Esophagus squamous epithelium (tissue), 5 donors: Measurements from ENCODE around the gene ISCA1. TPM values are rescaled to one million over a fixed set of nuclear protein-coding genes. Genes with fewer than 3 reads are reported as not detected.

ENCODE experiments used
- DNase-seq: peaks from one replicate; lab custom pipeline; 2025; lab: John Stamatoyannopoulos, UW
- H3K27ac ChIP-seq, 4 donors: fragments of 200-600 bp; sonication (generic); one replicate each; pipeline ENCODE4 v1.5.1; 2016 to 2019; ENCODE audit warnings: mild to moderate bottlenecking in 1 of 4
- H3K27me3 ChIP-seq, 4 donors: fragments of 200-600 bp; sonication (generic); 1 replicate in 3 of 4; 2 replicates in 1 of 4; pipeline versions ENCODE4 v1.5.1 to v1.6.0; 2017 to 2021; ENCODE audit warnings: antibody characterized with exemption in 1 of 4
- H3K36me3 ChIP-seq, 3 donors: fragments of 200-600 bp; sonication (generic); one replicate each; pipeline ENCODE4 v1.5.1; 2016 to 2019
- H3K4me1 ChIP-seq, 3 donors: fragments of 200-600 bp; sonication (generic); one replicate each; pipeline ENCODE4 v1.5.1; 2017 to 2019
- H3K4me3 ChIP-seq, 4 donors: fragments of 200-600 bp; sonication (generic); 1 replicate in 3 of 4; 2 replicates in 1 of 4; pipeline ENCODE4 v1.5.1; 2016 to 2019; ENCODE audit warnings: mild to moderate bottlenecking in 2 of 4, moderate library complexity in 1 of 4
- H3K9me3 ChIP-seq, 3 donors: fragments of 200-600 bp; sonication (generic); one replicate each; pipeline ENCODE4 v1.5.1; 2016 to 2019
- CTCF ChIP-seq, 6 experiments: fragments of 450-650 bp in 4 of 6; fragments of 200-600 bp in 2 of 6; sonication (generic) in 2 of 6; IDR thresholded peaks; one replicate each; pipeline ENCODE4 v1.5.1; 2016 to 2019; ENCODE audit warnings: antibody characterized with exemption in 6 of 6, mild to moderate bottlenecking in 4 of 6, moderate library complexity in 4 of 6
- POLR2A ChIP-seq, 4 donors: fragments of 450-650 bp; IDR thresholded peaks; one replicate each; pipeline ENCODE4 v1.6.1; 2017; ENCODE audit warnings: antibody characterized with exemption in 4 of 4, mild to moderate bottlenecking in 4 of 4, moderate library complexity in 3 of 4
- WGBS, 2 donors: methylation state at CpG; one replicate each; pipeline ENCODE4 v1.1.5; 2018; 5-methylcytosine and 5-hydroxymethylcytosine counted together
- intact Hi-C: fragments of 100-400 bp; cut with DNase I; formaldehyde crosslinking; loops from one replicate; pipeline ENCODE4 v1.15.0; 2022
- total RNA-seq, 4 donors: library from RNA; depleted of rRNA; stranded (reverse); fragments of >200 nt; gene quantifications; one replicate each; pipeline ENCODE4 v1.1.0, GENCODE V29; 2016
- donor health status: DM: yes; HTN: yes; CAD: no.

The ISCA1 gene
- 10 to 100 TPM in 3 of 4 donors, 1 to 10 TPM in 1; 9.7 to 31.9 (median 24.7) TPM for total RNA-seq

- H3K4me1 ChIP-seq = peaks cover 4 to 50% (median 20%) of the 10 kb centered on the region in 3 donors
- no peaks in the 10 kb centered on the region for H3K9me3 ChIP-seq
- H3K27ac ChIP-seq = peak within 1 kb of the TSS; percentile 96 to 98 (median 98)
- TF ChIP-seq POLR2A (IDR thresholded peaks at IDR 0.05) (peak in 3 of 4 donors; percentile 84 to 92 (median 86)), CTCF (IDR thresholded peaks at IDR 0.05) (no peak)
- intact Hi-C loops = loop anchor here (10.0 kb wide), 1 partner anchor 72 kb away; the partner anchor contains the start of gene TUT7
- peak; percentile 86 for DNase-seq
- 0% methylated on average over 3 to 7 of the region's 101 CpGs for WGBS, 2 donors
- peak within 1 kb of the TSS; percentile 91 to 95 (median 92) for H3K4me3 ChIP-seq
- no peaks in the 10 kb centered on the region for H3K27me3 ChIP-seq
- peaks cover 0 to 19% (median 0%) of the 10 kb centered on the region in 3 donors for H3K36me3 ChIP-seq
Measured at GRCh38 chr9:86282077-86282978, at the start of gene ISCA1. Gene ISCA1 (minus strand): TSS chr9:86282538. CDS start chr9:86282458, 80 bp downstream.

DNA sequence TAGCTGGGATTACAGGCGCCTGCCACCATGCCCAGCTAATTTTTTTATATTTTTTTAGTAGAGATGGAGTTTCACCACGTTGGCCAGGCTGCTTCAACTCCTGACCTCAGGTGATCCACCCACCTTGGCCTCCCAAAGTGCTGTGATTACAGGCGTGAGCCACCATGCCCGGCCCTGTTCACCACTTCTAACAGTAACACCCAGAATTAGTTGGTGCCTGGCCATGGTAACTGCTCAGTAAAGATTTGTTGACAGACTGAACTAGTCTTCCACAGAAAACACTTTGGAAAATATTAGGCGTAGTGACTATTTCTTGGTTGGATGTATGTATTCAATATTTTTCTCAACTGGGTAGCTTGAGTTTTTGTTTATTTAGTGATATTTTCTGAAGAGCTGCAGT lies 47.8 kb upstream of the ISCA1 start:
- peaks cover 10 to 100% (median 25%) of the 10 kb centered on the region in 3 donors for H3K36me3 ChIP-seq
- H3K4me3 ChIP-seq = no peak overlapping the region
- peaks cover 0 to 8% (median 0%) of the 10 kb centered on the region in 3 donors for H3K4me1 ChIP-seq
- TF ChIP-seq CTCF (IDR thresholded peaks at IDR 0.05) = no peak
- no peak for TF ChIP-seq POLR2A (IDR thresholded peaks at IDR 0.05)
- DNase-seq = no peak
- H3K27ac ChIP-seq = no peak overlapping the region
- 79 to 88% methylated on average over 4 to 5 of the region's 5 CpGs for WGBS, 2 donors
- intact Hi-C loops = no loop called here
- no peaks in the 10 kb centered on the region for H3K9me3 ChIP-seq
- no peaks in the 10 kb centered on the region for H3K27me3 ChIP-seq

DNA sequence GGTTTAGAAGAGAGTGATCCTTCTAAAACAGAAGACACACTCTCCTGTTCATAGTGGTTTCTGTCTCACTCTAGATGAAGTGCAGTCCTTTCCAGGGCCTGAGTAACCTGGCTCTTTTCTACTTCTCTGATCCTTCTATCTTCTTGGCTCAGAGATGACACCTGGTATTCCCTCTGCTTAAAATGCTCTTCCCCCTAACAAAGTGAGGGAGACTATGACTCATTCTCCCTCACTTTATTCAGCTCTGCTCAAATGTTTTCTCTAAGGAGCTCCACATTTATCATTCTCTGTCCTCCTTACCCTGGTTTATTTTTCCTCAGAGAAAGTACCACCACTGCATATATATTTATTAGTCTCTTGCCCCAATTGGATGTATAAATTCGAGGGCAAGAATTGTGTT lies 47.3 kb upstream of the ISCA1 start:
- intact Hi-C loops = no loop called here
- H3K4me1 ChIP-seq = peaks cover 0 to 13% (median 0%) of the 10 kb centered on the region in 3 donors
- TF ChIP-seq CTCF (IDR thresholded peaks at IDR 0.05) (no peak), POLR2A (IDR thresholded peaks at IDR 0.05) (no peak)
- DNase-seq = no peak
- 82 to 95% methylated on average over 1 of the region's 1 CpG for WGBS, 2 donors
- peaks cover 13 to 100% (median 24%) of the 10 kb centered on the region in 3 donors for H3K36me3 ChIP-seq
- no peak overlapping the region for H3K4me3 ChIP-seq
- no peaks in the 10 kb centered on the region for H3K27me3 ChIP-seq
- H3K27ac ChIP-seq = no peak overlapping the region
- H3K9me3 ChIP-seq = no peaks in the 10 kb centered on the region

DNA sequence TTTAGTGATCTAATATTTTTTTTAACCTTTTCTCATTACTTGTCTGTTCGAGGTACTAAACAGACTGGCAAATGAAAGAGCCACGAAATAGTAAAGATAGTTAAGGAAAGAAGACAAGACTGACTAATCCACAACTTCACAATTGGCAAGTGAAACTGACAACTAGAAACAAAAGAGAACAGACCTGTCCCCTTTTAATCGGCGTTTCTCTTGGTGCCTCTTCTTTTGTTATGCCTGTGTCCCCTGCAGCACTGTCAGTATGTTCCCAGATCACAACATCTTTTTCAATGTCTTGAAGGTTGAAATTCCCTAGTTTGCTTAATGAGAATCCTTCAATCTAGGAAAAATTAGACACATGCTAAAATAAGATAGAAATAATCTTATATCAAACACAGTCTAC lies 45.8 kb upstream of the ISCA1 start:
- Histone ChIP-seq H3K36me3 (peaks cover 18 to 100% (median 31%) of the 10 kb centered on the region in 3 donors), H3K9me3 (no peaks in the 10 kb centered on the region), H3K4me3 (no peak overlapping the region), H3K27me3 (no peaks in the 10 kb centered on the region), H3K4me1 (peaks cover 0 to 24% (median 0%) of the 10 kb centered on the region in 3 donors), H3K27ac (no peak overlapping the region)
- no peak for DNase-seq
- 61 to 63% methylated on average over 4 of the region's 4 CpGs for WGBS, 2 donors
- TF ChIP-seq POLR2A (IDR thresholded peaks at IDR 0.05) (no peak), CTCF (IDR thresholded peaks at IDR 0.05) (no peak)
- intact Hi-C loops = no loop called here

DNA sequence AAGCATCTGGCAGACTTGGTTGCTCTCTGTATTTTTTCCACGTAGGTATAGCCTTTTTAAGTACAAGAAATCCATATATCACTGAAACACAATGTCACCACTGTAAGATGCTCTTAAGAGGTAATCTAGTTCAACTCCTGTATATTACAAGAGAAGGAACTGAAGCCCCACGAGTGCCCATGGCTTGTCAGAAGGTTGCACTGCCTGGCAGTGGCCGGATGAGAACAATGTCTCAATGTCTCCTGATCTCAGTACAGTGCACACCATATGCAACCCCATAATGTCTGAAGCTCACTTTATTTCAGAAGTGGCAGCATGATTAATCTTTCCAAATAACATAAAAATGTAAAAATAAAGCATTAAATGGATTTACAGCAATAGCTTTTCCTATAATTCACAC lies 44.2 kb upstream of the ISCA1 start:
- Histone ChIP-seq H3K36me3 (peaks cover 20 to 100% (median 31%) of the 10 kb centered on the region in 3 donors), H3K4me3 (no peak overlapping the region), H3K9me3 (no peaks in the 10 kb centered on the region), H3K27me3 (no peaks in the 10 kb centered on the region), H3K27ac (no peak overlapping the region), H3K4me1 (peaks cover 0 to 41% (median 0%) of the 10 kb centered on the region in 3 donors)
- intact Hi-C loops = no loop called here
- no peak for TF ChIP-seq CTCF (IDR thresholded peaks at IDR 0.05)
- TF ChIP-seq POLR2A (IDR thresholded peaks at IDR 0.05) = no peak
- no peak for DNase-seq
- 82 to 92% methylated on average over 3 of the region's 3 CpGs for WGBS, 2 donors
